Measurements from ENCODE around the gene FLYWCH1. TPM values are rescaled to one million over a fixed set of nuclear protein-coding genes. Genes with fewer than 3 reads are reported as not detected.

The FLYWCH1 gene
- total and polyA plus RNA-seq, 2 donors (not counting 3 experiments of a cell fraction or from before 2014, with no cell fraction given): 32.0 to 51.2 TPM

GRCh38 chr16:2986623-2987188 lies 75.0 kb downstream of the FLYWCH1 start:
- dilution Hi-C loops (cut with MboI; ENCODE audit: extremely low pct_ligation_motif_present, low sequenced_read_pairs) (no loop called here), intact Hi-C loops (cut with micrococcal nuclease) (no loop called here)
- CTCF ChIA-PET: interaction anchor here (1.4 kb wide), 1 partner anchor 42 kb away, joined by 3 read pairs; no protein-coding TSS in a partner anchor
- H3K4me1 ChIP-seq (ENCODE audit: control insufficient read depth, extremely low read depth, insufficient read depth, low read length): no peaks in the 10 kb centered on the region
- no peak overlapping the region for H3K27ac ChIP-seq (ENCODE audit: insufficient read depth, low read depth, low read length)
- no peaks in the 10 kb centered on the region for H3K9me3 ChIP-seq (replicated peaks; ENCODE audit: control insufficient read depth, insufficient read depth, low read length)
- no peaks in the 10 kb centered on the region for H3K36me3 ChIP-seq (ENCODE audit: control insufficient read depth in 2 of 2, extremely low read depth in 1 of 2, insufficient read depth in 2 of 2, low read length in 2 of 2)
- no peak overlapping the region for H3K4me2 ChIP-seq (ENCODE audit: insufficient read depth, low read length)
- FAIRE-seq (no peak), DNase-seq (ENCODE audit: low read depth, low spot score) (no peak)
- no TSS peak for BruUV-seq (replicated peaks)
- POLR2A ChIA-PET: no interaction called here
- H3K9ac ChIP-seq (replicated peaks; ENCODE audit: extremely low read depth, insufficient read depth, low read length): no peak overlapping the region
- no peaks in the 10 kb centered on the region for H3K79me2 ChIP-seq (ENCODE audit: control insufficient read depth, insufficient read depth, low read length)
- H3K4me3 ChIP-seq (replicated peaks in 1 of 3; ENCODE audit: insufficient read depth in 1 of 3, low read depth in 1 of 3, low read length in 3 of 3): no peak overlapping the region
- H3K27me3 ChIP-seq (ENCODE audit: control insufficient read depth in 2 of 2, insufficient read depth in 2 of 2, low read length in 2 of 2): peaks cover 0 to 5% of the 10 kb centered on the region in 2 experiments
- H3K9me1 ChIP-seq (replicated peaks; ENCODE audit: control insufficient read depth, extremely low read depth, insufficient read depth, low read length): no peaks in the 10 kb centered on the region
- TF ChIP-seq MYC (IDR thresholded peaks at IDR 0.05; ENCODE audit: low read depth, low read length): no peak
- TF ChIP-seq POLR2A (IDR thresholded peaks at IDR 0.05; ENCODE audit: low read depth, low read length): no peak
- TF ChIP-seq EZH2 (IDR thresholded peaks at IDR 0.05; ENCODE audit: borderline replicate concordance, low read depth, low read length, severe bottlenecking): no peak
- TF ChIP-seq JUN (IDR thresholded peaks at IDR 0.05; ENCODE audit: borderline replicate concordance, insufficient read depth, insufficient read length, low read depth): no peak
- no peak for TF ChIP-seq FOS (IDR thresholded peaks at IDR 0.05; ENCODE audit: borderline replicate concordance, insufficient read depth, low read length)
- no peak for TF ChIP-seq CTCF (IDR thresholded peaks at IDR 0.05; ENCODE audit: extremely low read depth in 1 of 2, insufficient read depth in 1 of 2, low read depth in 1 of 2, low read length in 2 of 2)
- TF ChIP-seq POLR2AphosphoS5 (IDR thresholded peaks at IDR 0.05; ENCODE audit: insufficient read depth, low read depth, low read length): no peak
- TF ChIP-seq MAX (IDR thresholded peaks at IDR 0.05; ENCODE audit: insufficient read depth, insufficient read length): no peak
- TF ChIP-seq GATA2 (IDR thresholded peaks at IDR 0.05; ENCODE audit: insufficient read depth, insufficient read length, low read depth, low read length): no peak
- H2AFZ ChIP-seq (ENCODE audit: low read depth, low read length): no peak overlapping the region
- H4K20me1 ChIP-seq (replicated peaks; ENCODE audit: control insufficient read depth, extremely low read depth, insufficient read depth, low read length): no peaks in the 10 kb centered on the region

All from endothelial cell of umbilical vein (primary cell).